ENCODE measurements around the gene CNTNAP2. TPM values are rescaled to one million over a fixed set of nuclear protein-coding genes. Genes with fewer than 3 reads are reported as not detected.

The CNTNAP2 gene
- total RNA-seq, 1 experiment from 2014 or later: 64.5 TPM

DNA sequence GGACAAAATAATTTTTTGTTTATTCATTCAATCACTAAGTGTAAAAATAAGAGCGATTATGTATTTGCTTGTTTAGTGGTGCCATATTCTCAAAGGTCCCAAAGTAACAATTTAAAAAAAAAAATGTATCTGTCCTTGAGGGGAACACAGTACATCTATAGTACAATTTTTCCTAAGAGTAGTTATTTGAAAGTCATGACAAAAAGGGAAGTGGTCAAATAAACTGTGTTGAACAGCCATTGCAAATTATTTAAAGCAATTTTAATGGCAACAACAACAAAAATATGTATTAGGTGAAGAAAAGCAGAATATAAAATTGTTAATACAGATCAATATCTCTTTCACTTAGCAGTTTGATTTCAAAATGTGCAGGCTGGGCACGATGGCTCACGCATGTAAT is 943.5 kb downstream of the CNTNAP2 start:
- no peaks in the 10 kb centered on the region for H3K79me2 ChIP-seq (ENCODE audit: insufficient read depth, low read length)
- no peak overlapping the region for H2BK15ac ChIP-seq (ENCODE audit: low read depth, low read length)
- H4K20me1 ChIP-seq (ENCODE audit: control insufficient read depth, insufficient read depth, insufficient read length): no peaks in the 10 kb centered on the region
- H4K8ac ChIP-seq (replicated peaks; ENCODE audit: insufficient read length, low read depth, low read length): no peak overlapping the region
- TF ChIP-seq, protein P1, sequence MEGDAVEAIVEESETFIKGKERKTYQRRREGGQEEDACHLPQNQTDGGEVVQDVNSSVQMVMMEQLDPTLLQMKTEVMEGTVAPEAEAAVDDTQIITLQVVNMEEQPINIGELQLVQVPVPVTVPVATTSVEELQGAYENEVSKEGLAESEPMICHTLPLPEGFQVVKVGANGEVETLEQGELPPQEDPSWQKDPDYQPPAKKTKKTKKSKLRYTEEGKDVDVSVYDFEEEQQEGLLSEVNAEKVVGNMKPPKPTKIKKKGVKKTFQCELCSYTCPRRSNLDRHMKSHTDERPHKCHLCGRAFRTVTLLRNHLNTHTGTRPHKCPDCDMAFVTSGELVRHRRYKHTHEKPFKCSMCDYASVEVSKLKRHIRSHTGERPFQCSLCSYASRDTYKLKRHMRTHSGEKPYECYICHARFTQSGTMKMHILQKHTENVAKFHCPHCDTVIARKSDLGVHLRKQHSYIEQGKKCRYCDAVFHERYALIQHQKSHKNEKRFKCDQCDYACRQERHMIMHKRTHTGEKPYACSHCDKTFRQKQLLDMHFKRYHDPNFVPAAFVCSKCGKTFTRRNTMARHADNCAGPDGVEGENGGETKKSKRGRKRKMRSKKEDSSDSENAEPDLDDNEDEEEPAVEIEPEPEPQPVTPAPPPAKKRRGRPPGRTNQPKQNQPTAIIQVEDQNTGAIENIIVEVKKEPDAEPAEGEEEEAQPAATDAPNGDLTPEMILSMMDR (conservative IDR thresholded peaks at IDR 0.05): no peak
- no peak overlapping the region for H3K23ac ChIP-seq (ENCODE audit: insufficient read length, low read depth, low read length)
- H3K27me3 ChIP-seq (ENCODE audit: insufficient read depth, low read length): no peaks in the 10 kb centered on the region
- no peak overlapping the region for H2AK5ac ChIP-seq (ENCODE audit: insufficient read length, low read length)
- H2BK20ac ChIP-seq (ENCODE audit: low read depth, low read length, poor library complexity, severe bottlenecking): no peak overlapping the region
- no peak overlapping the region for H2BK12ac ChIP-seq (ENCODE audit: insufficient read length, low read depth, low read length)
- no peak overlapping the region for H2AFZ ChIP-seq (ENCODE audit: low read length)
- H3K9me3 ChIP-seq (ENCODE audit: control insufficient read depth, low read depth, low read length): no peaks in the 10 kb centered on the region
- no peak overlapping the region for H3K56ac ChIP-seq (ENCODE audit: insufficient read length, low read depth, low read length)
- no peaks in the 10 kb centered on the region for H3K9me3 Mint-ChIP-seq
- no peaks in the 10 kb centered on the region for H3K4me1 ChIP-seq (ENCODE audit: insufficient read depth, low read length)
- peaks cover 2 to 3% of the 10 kb centered on the region in 2 experiments; a peak in 2 of 4 replicates for H3K4me1 Mint-ChIP-seq
- H3K27ac Mint-ChIP-seq: no peak overlapping the region
- WGBS (ENCODE audit: extremely low coverage, insufficient read length, low lambda C conversion rate): no CpG with 5 or more reads among the region's 3 CpGs
- no peaks in the 10 kb centered on the region for H3K27me3 Mint-ChIP-seq (ENCODE audit: low read depth)
- H3K27ac ChIP-seq (ENCODE audit: insufficient read length, low read depth, low read length): no peak overlapping the region
- H3K4me2 ChIP-seq (ENCODE audit: insufficient read depth, insufficient read length, low read length): no peak overlapping the region
- H3K18ac ChIP-seq (ENCODE audit: insufficient read length, low read depth, low read length): no peak overlapping the region
- no peak overlapping the region for H2BK120ac ChIP-seq (ENCODE audit: low read depth, low read length, poor library complexity, severe bottlenecking)
- no peak overlapping the region for H3T11ph ChIP-seq (ENCODE audit: low read length)
- DNase-seq: no peak
- H3K36me3 Mint-ChIP-seq (ENCODE audit: insufficient read depth in 1 of 3, low read depth in 3 of 3): no peaks in the 10 kb centered on the region; a peak in 1 of 7 replicates
- no peak overlapping the region for H3K4me3 Mint-ChIP-seq
- no peak overlapping the region for H4K5ac ChIP-seq (ENCODE audit: insufficient read length, low read depth, low read length)
- no peak overlapping the region for H3K4ac ChIP-seq (ENCODE audit: low read depth, low read length)
- H3K79me1 ChIP-seq (ENCODE audit: insufficient read depth, low read depth, low read length, poor library complexity, severe bottlenecking): no peaks in the 10 kb centered on the region
- no peak overlapping the region for H4K91ac ChIP-seq (ENCODE audit: insufficient read length, low read depth, low read length)
- no peak overlapping the region for H3K9ac ChIP-seq (ENCODE audit: extremely low read depth, insufficient read length, low read length)
- H3K14ac ChIP-seq (ENCODE audit: insufficient read depth, low read length): no peak overlapping the region
- H3K23me2 ChIP-seq (ENCODE audit: insufficient read length, low read depth, low read length, poor library complexity, severe bottlenecking): no peaks in the 10 kb centered on the region
- H2BK5ac ChIP-seq (ENCODE audit: insufficient read length, low read length): no peak overlapping the region
